B cell (primary cell): ENCODE results near the gene MYH15. TPM values are rescaled to one million over a fixed set of nuclear protein-coding genes. Genes with fewer than 3 reads are reported as not detected.

Source experiments
- ATAC-seq: fragments of 200-7000 bp; cut with Tn5 transposase; one replicate; pipeline ENCODE4 v1.10.0; 2021; ENCODE audit warnings: low read depth, mild to moderate bottlenecking, moderate number of reproducible peaks, moderate library complexity
- CTCF ChIA-PET: fragments of 350-600 bp; sonication (Branson Sonifier 250); formaldehyde crosslinking; loops from one replicate; lab custom pipeline; 2021; ENCODE audit warnings: antibody characterized with exemption, inconsistent platforms; lab: Charles Lee
- POLR2A ChIA-PET: fragments of 350-600 bp; sonication (Branson Sonifier 250); formaldehyde crosslinking; loops from one replicate; lab custom pipeline; 2021; ENCODE audit warnings: antibody characterized with exemption; lab: Charles Lee
- DNase-seq: peaks from one replicate; pipeline ENCODE4 v3.0.0; 2013
- H2AFZ ChIP-seq: 2 replicates; pipeline ENCODE4 v1.6.1; 2012; ENCODE audit warnings: mild to moderate bottlenecking, low read depth, low read length; ENCODE audit not compliant: insufficient read depth, poor library complexity, severe bottlenecking
- H3K27ac ChIP-seq, 2 donors: 1 replicate in 1 of 2; 2 replicates in 1 of 2; pipeline ENCODE4 v1.5.1; 2012 to 2013; ENCODE audit warnings: low read length in 2 of 2, mild to moderate bottlenecking in 2 of 2, moderate library complexity in 1 of 2
- H3K27me3 ChIP-seq, 4 experiments: fragments of 200-600 bp in 1 of 4; sonication (generic) in 1 of 4; replicated peaks in 1 of 4; 1 replicate in 2 of 4; 2 replicates in 2 of 4; pipeline versions ENCODE4 v1.6.1 to v1.7.0; 2013 to 2016; ENCODE audit warnings: low read length in 3 of 4, mild to moderate bottlenecking in 2 of 4, mixed read lengths in 1 of 4, moderate library complexity in 1 of 4; ENCODE audit not compliant: insufficient read depth in 4 of 4, control insufficient read depth in 3 of 4; ENCODE audit errors: control extremely low read depth in 1 of 4
- H3K36me3 ChIP-seq, 2 experiments: replicated peaks in 1 of 2; 1 replicate in 1 of 2; 2 replicates in 1 of 2; pipeline versions ENCODE4 v1.6.1 to v1.7.1; 2013; ENCODE audit warnings: low read length in 1 of 2; ENCODE audit not compliant: insufficient read depth in 2 of 2, control insufficient read depth in 1 of 2; ENCODE audit errors: control extremely low read depth in 1 of 2, extremely low read depth in 1 of 2
- H3K4me1 ChIP-seq, 2 donors: fragments of 200-600 bp in 1 of 2; sonication (generic) in 1 of 2; 1 replicate in 1 of 2; 2 replicates in 1 of 2; pipeline versions ENCODE4 v1.5.1 to v1.6.1; 2013 to 2017; ENCODE audit warnings: low read length in 2 of 2; ENCODE audit not compliant: control insufficient read depth in 2 of 2, insufficient read depth in 2 of 2
- H3K4me2 ChIP-seq: replicated peaks from 2 replicates; pipeline ENCODE3; 2012; ENCODE audit warnings: mild to moderate bottlenecking, low read depth, low read length; ENCODE audit not compliant: poor library complexity, severe bottlenecking
- H3K4me3 ChIP-seq, 5 experiments: fragments of 200-600 bp in 1 of 5; sonication (generic) in 1 of 5; 1 replicate in 3 of 5; 2 replicates in 2 of 5; pipeline versions ENCODE4 v1.5.1 to v1.7.0; 2011 to 2016; ENCODE audit warnings: low read length in 4 of 5, mild to moderate bottlenecking in 4 of 5, low read depth in 2 of 5, control low read depth in 1 of 5, moderate library complexity in 1 of 5; ENCODE audit not compliant: insufficient read depth in 1 of 5; ENCODE audit errors: control extremely low read depth in 1 of 5, extremely low read depth in 1 of 5
- H3K79me2 ChIP-seq: fragments of 200-600 bp; sonication (generic); one replicate; pipeline ENCODE4 v1.6.0; 2016; ENCODE audit warnings: low read length; ENCODE audit not compliant: control insufficient read depth, insufficient read depth
- H3K9ac ChIP-seq: fragments of 200-600 bp; sonication (generic); 2 replicates; pipeline ENCODE4 v1.6.1; 2017; ENCODE audit warnings: mild to moderate bottlenecking, low read length, moderate library complexity
- H3K9me3 ChIP-seq, 3 donors: one replicate each; pipeline versions ENCODE4 v1.6.1 to v1.7.1; 2013; ENCODE audit warnings: low read length in 2 of 3; ENCODE audit not compliant: control insufficient read depth in 2 of 3, insufficient read depth in 1 of 3; ENCODE audit errors: control extremely low read depth in 1 of 3
- H4K20me1 ChIP-seq: 2 replicates; pipeline ENCODE4 v1.6.0; 2012; ENCODE audit warnings: mild to moderate bottlenecking, low read length; ENCODE audit not compliant: insufficient read depth, control insufficient read depth, poor library complexity, severe bottlenecking
- H3K27ac Mint-ChIP-seq: one replicate; pipeline ENCODE4 v1.8.0; 2021; ENCODE audit warnings: mixed read lengths
- H3K27me3 Mint-ChIP-seq: one replicate; pipeline ENCODE4 v1.8.0; 2021; ENCODE audit warnings: mixed read lengths
- H3K4me1 Mint-ChIP-seq: one replicate; pipeline ENCODE4 v1.8.0; 2021; ENCODE audit warnings: mixed read lengths
- H3K4me3 Mint-ChIP-seq: one replicate; pipeline ENCODE4 v1.8.0; 2021; ENCODE audit warnings: mixed read lengths
- H3K9me3 Mint-ChIP-seq: one replicate; pipeline ENCODE4 v1.8.0; 2022; ENCODE audit warnings: mixed read lengths; ENCODE audit not compliant: insufficient read depth
- CTCF ChIP-seq: fragments of 200-600 bp; IDR thresholded peaks from one replicate; pipeline ENCODE4 v1.8.0; 2022; ENCODE audit warnings: antibody characterized with exemption, mild to moderate bottlenecking
- EZH2 ChIP-seq: IDR thresholded peaks from 2 replicates; pipeline ENCODE4 v1.6.1; 2012; ENCODE audit warnings: borderline replicate concordance, low read depth, mild to moderate bottlenecking, moderate library complexity, low read length; ENCODE audit not compliant: insufficient read depth, poor library complexity, severe bottlenecking
- WGBS: methylation state at CpG from one replicate; pipeline ENCODE4 v1.1.5; 2013; ENCODE audit warnings: missing lambda C conversion rate; ENCODE audit not compliant: insufficient coverage; 5-methylcytosine and 5-hydroxymethylcytosine counted together
- intact Hi-C: fragments of 100-400 bp; cut with micrococcal nuclease; formaldehyde crosslinking; loops from one replicate; pipeline ENCODE4 v1.10.0; 2022
- polyA plus RNA-seq: library from polyadenylated mRNA; depleted of rRNA; stranded (reverse); fragments of >200 nt; gene quantifications from 2 replicates; pipeline ENCODE4 v1.2.3, GENCODE V29; 2012
- total RNA-seq, 2 donors: library from RNA; stranded (reverse); fragments of 120-200 nt in 1 of 2; gene quantifications; 1 replicate in 1 of 2; 2 replicates in 1 of 2; pipeline versions ENCODE4 v1.2.3 to v1.2.4, GENCODE V29; 2013 to 2022

Gene MYH15
- total and polyA plus RNA-seq, 2 donors (not counting 1 experiment from before 2014, with no cell fraction given), result 0.06 TPM; not detected in 1

- H2AFZ ChIP-seq, result no peak overlapping the region
- no peaks in the 10 kb centered on the region for H3K27me3 ChIP-seq
- H3K27ac Mint-ChIP-seq, result no peak overlapping the region
- H3K36me3 ChIP-seq, result no peaks in the 10 kb centered on the region
- H4K20me1 ChIP-seq, result no peaks in the 10 kb centered on the region
- no peak overlapping the region for H3K27ac ChIP-seq
- H3K4me2 ChIP-seq, result no peak overlapping the region
- DNase-seq (no peak), ATAC-seq (no peak)
- no peak overlapping the region for H3K4me3 ChIP-seq
- no peak overlapping the region for H3K4me3 Mint-ChIP-seq
- H3K9ac ChIP-seq, result no peak overlapping the region
- no peaks in the 10 kb centered on the region for H3K9me3 Mint-ChIP-seq
- intact Hi-C loops, result no loop called here
- ChIA-PET CTCF (interaction anchor here (1.2 to 11.8 kb wide), 4 partner anchors 9 to 420 kb away, joined by 3 to 160 read pairs (median 6); no protein-coding TSS in a partner anchor), POLR2A (no interaction called here)
- H3K4me1 Mint-ChIP-seq, result no peaks in the 10 kb centered on the region
- TF ChIP-seq CTCF (no peak), EZH2 (no peak)
- H3K4me1 ChIP-seq, result no peaks in the 10 kb centered on the region
- no peaks in the 10 kb centered on the region for H3K9me3 ChIP-seq
- WGBS, result 93% methylated on average over 2 of the region's 6 CpGs
- no peaks in the 10 kb centered on the region for H3K27me3 Mint-ChIP-seq
- H3K79me2 ChIP-seq, result no peaks in the 10 kb centered on the region
Observed at GRCh38 chr3:108495717-108496116, 14.7 kb downstream of the MYH15 start.

GRCh38 chr3:108494906-108495531, 15.4 kb downstream of the MYH15 start:
- no peaks in the 10 kb centered on the region for H3K9me3 ChIP-seq
- intact Hi-C loops, result no loop called here
- Mint-ChIP-seq H3K4me3 (no peak overlapping the region), H3K9me3 (no peaks in the 10 kb centered on the region), H3K27ac (no peak overlapping the region), H3K27me3 (no peaks in the 10 kb centered on the region), H3K4me1 (peaks cover under 1% of the 10 kb centered on the region)
- no peak overlapping the region for H3K4me2 ChIP-seq
- no peak overlapping the region for H3K27ac ChIP-seq
- H3K79me2 ChIP-seq, result no peaks in the 10 kb centered on the region
- no peaks in the 10 kb centered on the region for H3K27me3 ChIP-seq
- ChIA-PET CTCF (interaction anchor here (1.2 to 11.8 kb wide), 4 partner anchors 9 to 420 kb away, joined by 3 to 160 read pairs (median 6); no protein-coding TSS in a partner anchor), POLR2A (interaction anchor here (0.7 kb wide), 1 partner anchor 139 kb away, joined by 5 read pairs; no protein-coding TSS in a partner anchor)
- no peak overlapping the region for H3K4me3 ChIP-seq
- H2AFZ ChIP-seq, result no peak overlapping the region
- H3K36me3 ChIP-seq, result no peaks in the 10 kb centered on the region
- ATAC-seq (no peak), DNase-seq (no peak)
- H4K20me1 ChIP-seq, result no peaks in the 10 kb centered on the region
- TF ChIP-seq EZH2, result no peak
- no peak for TF ChIP-seq CTCF
- 100% methylated on average over 1 of the region's 3 CpGs for WGBS
- H3K9ac ChIP-seq, result no peak overlapping the region
- H3K4me1 ChIP-seq, result no peaks in the 10 kb centered on the region
